Tibial artery (tissue), 4 donors: Measurements from ENCODE around the gene ZNF205.

Experiments
- DNase-seq, 2 donors: peaks; one replicate each; pipeline ENCODE4 v3.0.0-alpha.2; 2019
- H3K27ac ChIP-seq, 2 donors: fragments of 200-600 bp; sonication (generic) in 1 of 2; 1 replicate in 1 of 2; 2 replicates in 1 of 2; pipeline ENCODE4 v1.5.1; 2018 to 2019; ENCODE audit warnings: mild to moderate bottlenecking in 1 of 2
- H3K27me3 ChIP-seq, 2 donors: fragments of 200-600 bp; sonication (generic) in 1 of 2; one replicate each; pipeline versions ENCODE4 v1.5.1 to v1.6.0; 2016 to 2019
- H3K36me3 ChIP-seq, 3 donors: fragments of 200-600 bp; sonication (generic) in 2 of 3; one replicate each; pipeline ENCODE4 v1.5.1; 2016 to 2019; ENCODE audit warnings: mild to moderate bottlenecking in 2 of 3
- H3K4me1 ChIP-seq, 4 donors: fragments of 200-600 bp; sonication (generic) in 2 of 4; 1 replicate in 3 of 4; 2 replicates in 1 of 4; pipeline ENCODE4 v1.5.1; 2016 to 2019
- H3K4me3 ChIP-seq, 2 donors: fragments of 200-600 bp; sonication (generic) in 1 of 2; 1 replicate in 1 of 2; 2 replicates in 1 of 2; pipeline ENCODE4 v1.5.1; 2018 to 2019; ENCODE audit warnings: mild to moderate bottlenecking in 2 of 2
- H3K9me3 ChIP-seq, 3 donors: fragments of 200-600 bp; sonication (generic) in 1 of 3; one replicate each; pipeline ENCODE4 v1.5.1; 2016 to 2019
- intact Hi-C: fragments of 100-400 bp; cut with DNase I; formaldehyde crosslinking; loops from one replicate; pipeline ENCODE4 v1.15.0; 2023; ENCODE audit warnings: low total_unique reads
- TF ChIP-seq, protein P1 (sequence below), 2 experiments: fragments of 200-600 bp in 1 of 2; fragments of 450-650 bp in 1 of 2; IDR thresholded peaks; one replicate each; pipeline ENCODE4 v1.5.1; 2017 to 2019; ENCODE audit warnings: antibody characterized with exemption in 2 of 2, mild to moderate bottlenecking in 1 of 2, moderate library complexity in 1 of 2

The ZNF205 gene

DNA sequence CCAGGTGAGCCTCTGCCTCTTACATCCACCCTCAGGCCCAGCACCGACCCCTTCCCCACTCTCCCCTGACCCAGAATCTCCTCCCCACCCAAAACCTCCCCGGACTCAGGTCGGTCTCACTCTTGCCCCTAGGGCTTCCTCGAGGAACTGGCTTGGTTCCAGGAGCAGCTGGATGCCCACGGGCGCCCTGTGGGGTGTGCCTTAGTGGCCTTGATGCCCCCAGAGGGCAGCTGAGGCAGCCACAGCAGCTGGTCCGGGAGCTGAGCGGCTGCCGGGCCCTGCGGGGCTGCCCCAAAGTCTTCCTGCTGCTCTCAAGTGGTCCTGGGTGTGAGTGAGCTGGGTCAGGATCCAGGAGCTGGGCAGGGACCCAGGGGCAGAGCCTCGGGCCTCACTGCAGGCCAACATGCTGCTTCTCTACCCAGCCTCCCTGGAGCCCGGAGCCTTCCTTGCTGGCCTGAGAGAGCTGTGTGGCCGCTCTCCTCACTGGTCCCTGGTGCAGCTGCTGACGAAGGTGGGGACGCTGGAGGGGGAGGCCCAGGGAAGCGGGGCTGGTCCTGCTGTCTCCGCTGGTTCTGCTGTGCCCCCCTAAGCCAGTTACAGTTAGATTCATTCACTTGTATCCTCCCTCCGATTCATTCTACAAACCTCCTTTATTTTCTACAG is 32.1 kb downstream of the ZNF205 start:
- H3K27me3 ChIP-seq = no peaks in the 10 kb centered on the region
- H3K36me3 ChIP-seq = peaks cover 24 to 37% (median 29%) of the 10 kb centered on the region in 3 donors
- intact Hi-C loops = no loop called here
- peaks cover 0 to 3% (median 1%) of the 10 kb centered on the region in 4 donors for H3K4me1 ChIP-seq
- H3K9me3 ChIP-seq = no peaks in the 10 kb centered on the region
- DNase-seq = no peak
- H3K27ac ChIP-seq = no peak overlapping the region
- TF ChIP-seq, protein P1, sequence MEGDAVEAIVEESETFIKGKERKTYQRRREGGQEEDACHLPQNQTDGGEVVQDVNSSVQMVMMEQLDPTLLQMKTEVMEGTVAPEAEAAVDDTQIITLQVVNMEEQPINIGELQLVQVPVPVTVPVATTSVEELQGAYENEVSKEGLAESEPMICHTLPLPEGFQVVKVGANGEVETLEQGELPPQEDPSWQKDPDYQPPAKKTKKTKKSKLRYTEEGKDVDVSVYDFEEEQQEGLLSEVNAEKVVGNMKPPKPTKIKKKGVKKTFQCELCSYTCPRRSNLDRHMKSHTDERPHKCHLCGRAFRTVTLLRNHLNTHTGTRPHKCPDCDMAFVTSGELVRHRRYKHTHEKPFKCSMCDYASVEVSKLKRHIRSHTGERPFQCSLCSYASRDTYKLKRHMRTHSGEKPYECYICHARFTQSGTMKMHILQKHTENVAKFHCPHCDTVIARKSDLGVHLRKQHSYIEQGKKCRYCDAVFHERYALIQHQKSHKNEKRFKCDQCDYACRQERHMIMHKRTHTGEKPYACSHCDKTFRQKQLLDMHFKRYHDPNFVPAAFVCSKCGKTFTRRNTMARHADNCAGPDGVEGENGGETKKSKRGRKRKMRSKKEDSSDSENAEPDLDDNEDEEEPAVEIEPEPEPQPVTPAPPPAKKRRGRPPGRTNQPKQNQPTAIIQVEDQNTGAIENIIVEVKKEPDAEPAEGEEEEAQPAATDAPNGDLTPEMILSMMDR (IDR thresholded peaks at IDR 0.05) = no peak
- no peak overlapping the region for H3K4me3 ChIP-seq

DNA sequence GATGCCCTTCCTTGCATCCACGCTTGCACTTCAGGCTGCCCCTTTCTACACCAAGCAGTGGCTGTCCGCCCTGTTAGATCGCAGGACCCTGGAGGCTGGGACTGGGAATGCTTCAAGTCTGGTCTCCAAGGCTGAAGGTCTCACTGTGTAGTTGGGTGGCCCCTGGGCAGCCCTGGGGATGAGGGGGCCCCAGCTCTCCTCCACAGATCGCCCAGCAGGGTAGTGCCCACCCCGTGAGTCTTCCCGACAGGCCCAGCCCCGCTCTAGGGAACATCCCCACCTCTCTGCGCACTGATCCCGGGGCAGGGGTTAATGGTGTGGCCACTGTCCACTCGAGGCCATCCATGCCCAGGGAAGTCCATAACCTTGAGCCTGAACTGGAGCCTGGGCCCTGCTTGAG is 32.8 kb downstream of the ZNF205 start:
- DNase-seq = no peak
- Histone ChIP-seq H3K36me3 (peaks cover 24 to 30% (median 28%) of the 10 kb centered on the region in 3 donors), H3K9me3 (no peaks in the 10 kb centered on the region), H3K27ac (no peak overlapping the region), H3K4me3 (no peak overlapping the region), H3K4me1 (peaks cover 0 to 7% (median 3%) of the 10 kb centered on the region in 4 donors), H3K27me3 (no peaks in the 10 kb centered on the region)
- TF ChIP-seq, protein P1 (IDR thresholded peaks at IDR 0.05) = no peak
- intact Hi-C loops = no loop called here

DNA sequence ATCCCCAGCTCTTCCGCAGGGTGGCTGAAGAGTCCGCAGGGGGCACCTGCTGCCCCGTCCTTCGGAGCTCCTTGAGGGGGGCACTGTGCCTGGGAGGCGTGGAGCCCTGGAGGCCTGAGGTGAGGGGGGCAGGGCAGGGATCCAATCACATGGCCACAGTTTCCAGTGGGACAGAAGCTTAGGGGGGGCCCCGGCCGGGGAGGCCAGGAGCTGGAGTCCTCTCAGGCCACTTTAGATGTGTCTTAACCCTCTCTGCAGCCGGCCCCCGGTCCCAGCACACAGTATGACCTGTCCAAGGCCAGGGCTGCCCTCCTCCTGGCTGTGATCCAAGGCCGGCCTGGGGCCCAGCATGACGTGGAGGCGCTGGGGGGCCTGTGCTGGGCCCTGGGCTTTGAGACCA is 33.3 kb downstream of the ZNF205 start:
- Histone ChIP-seq H3K27me3 (no peaks in the 10 kb centered on the region), H3K36me3 (peaks cover 21 to 25% (median 23%) of the 10 kb centered on the region in 3 donors), H3K4me1 (peaks cover 0 to 7% (median 4%) of the 10 kb centered on the region in 4 donors), H3K4me3 (no peak overlapping the region), H3K27ac (no peak overlapping the region), H3K9me3 (no peaks in the 10 kb centered on the region)
- TF ChIP-seq, protein P1 (IDR thresholded peaks at IDR 0.05) = no peak
- intact Hi-C loops = no loop called here
- no peak for DNase-seq

DNA sequence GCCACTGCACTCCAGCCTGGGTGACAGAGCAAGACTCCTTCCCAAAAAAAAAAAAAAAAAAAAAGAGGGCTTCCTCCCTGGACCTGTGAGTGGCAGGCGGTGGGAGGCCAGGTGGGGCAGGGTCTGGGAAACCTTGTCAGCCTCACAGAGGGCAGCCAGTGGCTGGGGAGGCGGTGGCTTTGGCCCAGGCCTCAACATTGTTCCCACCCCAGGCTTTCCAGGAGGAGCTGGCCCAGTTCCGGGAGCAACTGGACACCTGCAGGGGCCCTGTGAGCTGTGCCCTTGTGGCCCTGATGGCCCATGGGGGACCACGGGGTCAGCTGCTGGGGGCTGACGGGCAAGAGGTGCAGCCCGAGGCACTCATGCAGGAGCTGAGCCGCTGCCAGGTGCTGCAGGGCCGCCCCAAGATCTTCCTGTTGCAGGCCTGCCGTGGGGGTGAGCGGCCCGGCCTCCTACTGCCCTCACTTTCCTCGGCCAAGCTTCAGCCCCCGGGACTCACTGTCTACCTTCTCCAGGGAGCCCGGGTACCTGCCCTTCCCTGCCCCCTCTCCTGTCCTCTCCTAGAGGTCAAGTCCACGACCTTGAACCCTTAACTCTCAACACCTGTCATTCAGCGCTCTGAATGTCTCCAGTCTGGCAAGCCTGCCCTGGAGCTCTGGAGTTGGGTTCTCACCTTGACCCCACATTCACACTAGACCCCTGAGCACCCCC is 34.8 kb downstream of the ZNF205 start:
- Histone ChIP-seq H3K4me3 (no peak overlapping the region), H3K27ac (no peak overlapping the region), H3K27me3 (no peaks in the 10 kb centered on the region), H3K9me3 (no peaks in the 10 kb centered on the region), H3K36me3 (peaks cover 7 to 9% (median 8%) of the 10 kb centered on the region in 3 donors), H3K4me1 (peaks cover 0 to 23% (median 13%) of the 10 kb centered on the region in 4 donors)
- DNase-seq = no peak
- intact Hi-C loops = no loop called here
- TF ChIP-seq, protein P1 (IDR thresholded peaks at IDR 0.05) = no peak

DNA sequence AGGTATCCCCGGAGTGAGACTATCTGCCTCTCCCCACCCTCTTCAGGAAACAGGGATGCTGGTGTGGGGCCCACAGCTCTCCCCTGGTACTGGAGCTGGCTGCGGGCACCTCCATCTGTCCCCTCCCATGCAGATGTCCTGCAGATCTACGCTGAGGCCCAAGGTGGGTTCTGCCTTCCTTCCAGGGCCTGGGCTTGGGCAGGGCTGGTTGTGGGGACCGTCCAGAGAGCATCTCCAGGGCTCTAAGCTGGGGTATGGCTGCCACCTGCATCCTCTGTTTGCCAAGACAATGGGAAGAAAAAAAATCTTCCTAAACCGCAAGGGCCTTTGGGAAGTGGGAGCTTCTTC is 35.3 kb downstream of the ZNF205 start:
- peaks cover 0 to 26% (median 15%) of the 10 kb centered on the region in 4 donors for H3K4me1 ChIP-seq
- H3K27ac ChIP-seq = no peak overlapping the region
- no peak overlapping the region for H3K4me3 ChIP-seq
- H3K9me3 ChIP-seq = no peaks in the 10 kb centered on the region
- intact Hi-C loops = no loop called here
- peaks cover 2 to 4% (median 3%) of the 10 kb centered on the region in 3 donors for H3K36me3 ChIP-seq
- no peak for DNase-seq
- no peaks in the 10 kb centered on the region for H3K27me3 ChIP-seq
- TF ChIP-seq, protein P1 (IDR thresholded peaks at IDR 0.05) = no peak
